HG03095 (cell line): ENCODE data around the gene MORC3.
"Not testable (repeated sequence)": the region's sequence is repeated elsewhere in the genome, so short reads cannot be mapped to it uniquely, and the experiment has no call there.

ENCODE experiments used
- ATAC-seq: cut with Tn5 transposase; IDR thresholded peaks from one replicate; pipeline ENCODE4 v1.9.1; 2021; ENCODE audit warnings: moderate library complexity; ENCODE audit not compliant: unreplicated experiment

The MORC3 gene

DNA sequence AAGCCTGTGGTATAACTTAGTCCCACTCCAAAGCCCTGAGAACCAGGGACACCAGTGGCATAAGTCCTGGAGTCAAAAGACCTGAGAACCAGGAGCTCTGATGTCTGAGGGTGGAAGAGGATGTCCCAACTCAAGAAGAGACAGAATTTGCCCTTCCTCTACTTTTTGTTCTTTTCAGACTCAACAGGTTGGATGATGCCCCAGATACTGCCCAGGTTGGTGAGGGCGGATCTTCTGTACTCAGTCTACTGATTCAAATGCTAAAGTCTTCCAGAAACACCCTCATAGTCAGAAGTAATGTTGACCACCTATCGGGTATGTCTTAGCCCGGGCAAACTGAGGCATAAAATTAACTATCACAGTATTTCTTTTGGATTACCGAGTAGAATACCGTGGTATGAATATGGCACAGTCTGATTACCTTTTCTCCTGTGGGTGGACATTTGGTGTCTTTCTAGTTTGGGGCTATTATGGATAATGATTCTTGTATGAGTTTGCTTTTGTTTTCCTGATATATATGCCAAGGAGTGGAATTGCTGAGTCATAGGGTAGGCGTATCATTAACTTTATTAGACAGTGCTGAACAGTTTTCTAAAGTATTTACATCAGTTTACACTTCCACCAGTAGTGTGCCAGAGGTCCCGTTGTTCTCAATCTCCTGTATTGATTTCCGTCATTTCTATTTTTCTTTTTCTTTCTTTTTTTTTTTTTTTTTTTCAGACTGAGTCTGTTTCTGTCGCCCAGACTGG is 62.0 kb downstream of the MORC3 start:
- no peak for ATAC-seq

DNA sequence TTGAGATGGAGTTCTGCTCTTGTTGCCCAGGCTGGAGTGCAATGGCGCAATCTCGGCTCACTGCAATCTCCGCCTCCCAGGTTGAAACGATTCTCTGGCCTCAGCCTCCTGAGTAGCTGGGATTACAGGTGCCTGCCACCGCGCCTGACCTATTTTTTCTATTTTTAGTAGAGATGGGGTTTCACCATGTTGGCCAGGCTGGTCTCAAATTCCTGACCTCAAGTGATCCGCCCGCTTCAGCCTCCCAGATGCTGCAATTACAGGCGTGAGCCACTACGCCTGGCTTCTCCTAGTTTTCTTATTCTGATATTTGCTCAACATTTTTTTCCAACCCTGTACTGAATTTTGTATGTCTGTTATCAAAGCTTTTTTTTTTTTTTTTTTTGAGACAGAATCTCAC is 62.7 kb downstream of the MORC3 start:
- ATAC-seq, result not testable (repeated sequence)

DNA sequence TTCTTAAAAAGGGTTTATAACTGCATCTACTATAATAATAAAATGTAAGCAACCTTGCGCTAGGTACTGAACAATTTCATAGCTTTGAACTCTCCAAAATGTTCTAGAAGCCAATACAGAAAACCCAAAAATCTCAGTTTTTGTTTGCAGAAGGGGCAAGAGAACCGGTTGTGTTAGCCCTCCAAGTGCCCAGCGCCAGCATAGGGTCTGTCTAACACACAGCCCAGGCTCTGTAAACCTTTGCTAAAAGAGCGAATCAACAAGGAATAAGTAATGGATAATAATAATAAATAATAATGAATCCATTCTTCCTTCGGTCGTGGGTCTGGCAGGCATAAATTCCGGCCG is 64.9 kb downstream of the MORC3 start:
- peak; percentile 12 for ATAC-seq

DNA sequence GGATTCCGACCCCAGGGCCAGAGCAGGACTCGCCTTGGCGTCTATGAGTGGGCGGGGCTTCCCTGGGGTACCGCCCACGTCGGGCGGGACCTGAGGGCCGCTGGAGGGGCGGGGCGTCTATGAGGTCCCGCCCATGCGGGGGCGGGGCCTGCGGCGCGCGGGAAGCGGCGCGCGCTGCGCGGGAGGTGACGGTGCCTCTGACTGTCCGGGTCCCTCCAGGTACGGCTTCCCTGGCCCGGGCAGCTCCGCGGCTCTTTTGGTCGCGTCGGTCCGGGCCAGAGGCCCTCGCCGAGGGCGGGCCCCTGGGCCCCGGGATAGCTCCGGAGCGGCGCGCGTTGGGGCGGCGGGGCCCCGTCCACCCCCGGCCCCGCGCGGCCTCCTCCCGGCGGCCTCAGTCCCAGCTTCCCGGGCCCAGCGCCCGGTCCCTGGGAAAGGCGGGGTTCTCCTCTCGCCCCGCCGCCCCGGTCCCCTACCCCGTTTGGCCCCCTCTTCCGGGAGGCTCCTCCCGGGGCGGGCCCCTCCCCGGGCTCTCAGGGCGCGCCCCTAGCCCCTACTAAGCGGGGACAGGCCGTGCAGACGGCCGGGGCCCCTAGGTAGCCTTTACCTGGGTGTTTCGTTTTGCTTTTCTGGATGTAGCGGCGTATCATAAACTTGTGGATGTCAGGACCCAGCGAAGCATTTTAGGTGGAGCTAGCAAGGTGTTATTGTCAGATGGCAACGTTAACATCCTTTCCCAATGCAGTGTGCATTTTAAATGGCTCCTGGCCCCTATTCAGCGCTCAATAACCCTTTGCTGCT is 65.4 kb downstream of the MORC3 start, which contains the start of gene CHAF1B:
CHAF1B (plus strand) TSS at position 160 of the 798 bp plus-strand sequence. CDS start 745 bp downstream, outside the sequence.
- peak; percentile 89 for ATAC-seq

DNA sequence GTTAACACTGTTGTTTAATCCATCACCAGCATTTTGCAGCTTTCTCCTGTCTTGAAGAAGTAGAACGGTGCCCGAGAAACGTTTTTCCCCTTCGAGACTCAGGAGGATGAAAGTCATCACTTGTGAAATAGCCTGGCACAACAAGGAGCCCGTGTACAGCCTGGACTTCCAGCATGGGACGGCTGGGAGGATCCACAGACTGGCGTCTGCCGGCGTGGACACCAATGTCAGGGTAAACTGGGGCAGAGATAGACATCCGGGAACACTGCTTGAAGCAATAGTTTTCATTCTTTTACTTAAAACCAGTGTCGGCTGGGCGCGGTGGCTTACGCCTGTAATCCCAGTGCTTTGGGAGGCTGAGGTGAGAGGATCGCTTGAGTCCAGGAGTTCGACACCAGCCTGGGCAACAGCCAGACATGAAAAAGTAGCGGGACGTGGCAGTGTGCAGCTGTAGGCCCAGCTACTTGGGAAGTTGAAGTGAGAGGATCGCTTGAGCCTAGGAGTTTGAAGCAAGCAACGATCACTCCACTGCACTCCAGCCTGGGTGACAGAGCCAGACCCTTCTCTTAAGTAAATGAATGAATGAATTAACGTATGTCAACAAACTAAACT is 66.1 kb downstream of the MORC3 start:
- ATAC-seq, result no peak

DNA sequence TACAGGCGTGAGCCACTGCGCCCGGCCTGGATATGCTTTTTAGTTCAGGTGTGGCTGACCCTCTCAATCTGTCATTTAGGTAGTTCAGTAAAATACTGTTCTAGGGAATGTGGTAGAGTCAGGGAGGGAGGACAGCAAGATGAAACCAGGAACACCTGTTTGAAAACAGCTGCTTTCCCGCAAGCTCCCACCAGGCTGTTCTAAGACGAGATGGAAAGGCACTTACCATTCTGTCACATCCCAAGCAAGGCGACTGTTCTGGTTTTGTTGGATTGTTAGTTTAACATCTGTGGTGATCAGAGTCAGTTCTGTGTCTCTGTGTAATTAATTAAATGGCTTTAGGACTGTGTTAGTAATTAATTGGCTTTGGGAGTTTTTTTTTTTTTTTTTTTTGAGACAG is 68.1 kb downstream of the MORC3 start:
- ATAC-seq, result no peak

DNA sequence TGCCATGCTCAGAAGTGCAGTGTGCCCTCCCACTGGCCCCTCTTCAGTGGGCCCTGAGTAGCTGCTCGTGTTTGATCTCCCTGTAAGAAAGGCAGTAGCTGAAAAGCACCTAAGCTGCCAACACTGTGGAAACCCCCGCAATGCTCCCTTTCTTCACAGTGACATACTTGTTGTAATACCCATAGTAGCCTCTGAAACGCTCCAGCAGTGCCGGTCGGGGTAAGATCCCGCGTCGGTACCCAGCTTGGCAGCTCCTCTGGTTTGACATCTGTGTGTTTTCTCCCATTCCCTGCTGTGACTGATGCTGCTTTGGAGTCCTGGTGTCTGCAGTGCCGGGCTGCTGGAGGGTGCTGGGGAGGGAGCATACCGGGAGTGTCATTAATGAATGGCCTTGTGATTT is 68.8 kb downstream of the MORC3 start:
- ATAC-seq, result no peak

DNA sequence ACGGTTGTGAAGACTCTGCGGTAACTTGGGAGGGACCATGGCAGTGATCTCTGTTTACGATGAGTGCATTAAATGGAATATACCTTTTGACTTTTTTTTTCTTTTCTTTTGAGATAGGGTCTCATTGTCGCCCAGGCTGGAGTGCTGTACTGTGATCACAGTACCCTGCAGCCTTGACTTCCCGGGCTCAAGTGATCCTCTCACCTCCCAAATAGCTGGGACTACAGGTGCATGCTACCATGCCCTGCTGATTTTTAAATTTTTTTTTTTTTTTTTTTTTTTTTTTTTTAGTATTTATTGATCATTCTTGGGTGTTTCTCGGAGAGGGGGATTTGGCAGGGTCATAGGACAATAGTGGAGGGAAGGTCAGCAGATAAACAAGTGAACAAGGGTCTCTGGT is 71.7 kb downstream of the MORC3 start:
- not testable (repeated sequence) for ATAC-seq

DNA sequence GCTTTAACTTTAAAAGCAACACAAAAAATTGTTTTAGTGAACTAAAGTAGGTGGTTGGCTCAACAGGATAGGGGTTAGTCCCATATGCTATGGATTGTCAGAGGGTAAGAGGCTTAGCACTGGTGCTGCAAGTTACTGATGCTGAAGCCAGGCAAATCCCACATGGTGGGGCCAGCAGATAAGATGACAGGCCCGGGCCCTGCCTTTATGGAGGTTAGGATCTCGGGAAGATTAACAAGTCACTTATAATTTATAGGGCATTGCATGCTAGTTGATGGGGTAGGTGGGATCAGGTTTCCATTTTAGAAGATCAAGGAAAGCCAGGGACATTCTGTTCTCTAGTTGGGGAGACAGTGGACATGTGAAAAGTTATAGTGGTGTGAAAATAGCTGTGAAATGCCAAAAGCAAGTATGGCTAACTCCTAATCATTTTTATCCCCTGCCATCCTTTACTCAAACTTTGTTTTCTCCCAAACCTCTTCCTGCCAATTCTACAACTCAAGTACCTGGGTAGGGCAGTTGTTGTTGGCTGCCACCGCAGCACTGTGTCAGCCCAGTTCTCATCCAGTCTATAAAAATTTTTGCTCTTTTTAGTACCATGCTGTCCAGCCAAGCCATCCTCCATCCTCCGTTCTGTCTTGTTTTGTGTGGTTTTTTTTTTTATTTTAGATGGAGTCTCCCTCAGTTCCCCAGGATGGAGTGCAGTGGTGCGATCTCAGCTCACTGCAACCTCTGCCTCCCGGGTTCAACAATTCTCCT is 75.5 kb downstream of the MORC3 start:
- ATAC-seq, result no peak

DNA sequence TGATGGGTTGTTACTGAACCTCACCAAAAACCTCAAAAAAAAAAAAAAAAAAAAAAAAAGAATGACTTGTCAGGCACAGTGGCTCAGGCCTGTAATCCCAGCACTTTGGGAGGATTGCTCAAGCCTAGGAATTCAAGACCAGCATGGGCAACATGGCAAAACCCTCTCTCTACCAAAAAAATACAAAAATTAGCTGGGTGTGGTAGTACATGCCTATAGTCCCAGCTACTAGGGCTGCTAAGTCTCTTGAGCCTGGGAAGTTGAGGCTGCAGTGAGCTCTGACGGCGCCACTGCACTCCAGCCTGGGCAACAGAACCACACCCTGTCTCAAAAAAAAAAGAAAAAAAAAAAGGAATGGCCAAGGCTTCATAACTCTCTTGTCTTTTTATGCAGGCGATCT is 76.3 kb downstream of the MORC3 start:
- no peak for ATAC-seq

DNA sequence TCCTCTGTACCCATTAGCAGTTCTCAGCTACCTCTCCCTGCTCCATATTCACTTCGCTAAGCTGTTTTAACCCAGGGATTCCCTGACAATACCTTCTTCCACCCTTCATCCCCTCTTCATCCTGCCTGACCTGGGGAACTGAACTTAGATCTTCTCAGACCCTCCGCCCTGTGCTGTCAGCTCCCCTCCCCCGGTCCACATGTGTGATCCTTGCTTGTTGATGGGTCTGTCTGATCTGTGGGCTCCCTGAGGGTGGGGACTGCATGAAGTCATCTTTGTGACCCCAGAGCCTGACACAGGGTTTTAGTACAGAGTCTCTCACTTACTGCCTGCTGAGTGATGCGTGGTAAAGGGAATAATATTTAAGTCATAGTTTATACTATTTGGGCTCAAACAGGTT is 77.0 kb downstream of the MORC3 start:
- ATAC-seq, result no peak

DNA sequence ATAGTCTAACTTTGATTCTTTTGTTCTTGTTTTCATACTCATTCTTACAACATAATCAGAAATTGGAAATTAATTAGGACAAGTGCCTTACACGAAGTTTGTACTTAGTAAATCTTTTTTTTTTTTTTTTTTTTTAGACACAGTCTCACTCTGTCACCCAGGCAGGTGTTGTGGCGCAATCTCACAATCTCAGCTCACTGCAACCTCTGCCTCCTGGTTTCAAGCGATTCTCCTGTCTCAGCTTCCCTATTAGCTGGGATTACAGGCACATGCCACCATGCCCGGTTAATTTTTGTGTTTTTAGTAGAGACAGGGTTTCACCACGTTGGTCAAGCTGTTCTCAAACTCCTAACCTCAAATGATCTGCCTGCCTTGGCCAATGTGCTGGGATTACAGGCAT is 77.6 kb downstream of the MORC3 start:
- no peak for ATAC-seq

DNA sequence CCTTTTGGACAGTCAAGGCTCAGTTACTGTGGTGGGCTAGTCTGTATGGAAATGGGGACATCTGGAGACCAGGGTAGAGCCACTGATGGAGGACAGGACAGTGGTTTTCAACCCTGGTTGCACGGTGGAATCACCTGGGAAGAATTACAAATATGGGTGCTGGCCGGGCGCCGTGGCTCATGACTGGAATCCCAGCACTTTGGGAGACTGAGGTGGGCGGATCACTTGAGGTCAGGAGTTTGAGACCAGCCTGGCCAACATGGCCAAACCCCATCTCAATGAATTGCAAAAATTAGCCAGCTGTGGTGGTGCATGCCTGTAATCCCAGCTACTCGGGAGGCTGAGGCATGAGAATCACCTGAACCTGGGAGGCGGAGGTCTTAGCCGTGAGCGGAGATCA is 79.7 kb downstream of the MORC3 start:
- not testable (repeated sequence) for ATAC-seq

DNA sequence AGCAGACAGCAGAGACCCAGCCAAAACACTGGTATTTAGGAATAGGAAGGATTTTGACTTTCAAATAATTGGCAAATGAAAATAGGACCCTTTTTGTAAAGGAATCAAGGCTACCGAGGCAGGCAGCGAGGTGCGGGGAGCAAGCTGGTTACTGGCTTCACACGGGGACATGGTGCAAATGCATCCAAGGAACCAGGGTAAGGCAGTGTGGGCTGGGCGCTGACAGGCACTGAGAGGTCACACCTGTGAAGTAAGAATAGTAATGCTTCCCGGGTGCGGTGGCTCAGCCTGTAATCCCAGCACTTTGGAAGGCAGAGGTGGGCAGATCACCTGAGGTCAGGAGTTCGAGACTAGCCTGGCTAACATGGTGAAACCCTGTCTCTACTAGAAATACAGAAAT is 80.7 kb downstream of the MORC3 start:
- ATAC-seq, result no peak

DNA sequence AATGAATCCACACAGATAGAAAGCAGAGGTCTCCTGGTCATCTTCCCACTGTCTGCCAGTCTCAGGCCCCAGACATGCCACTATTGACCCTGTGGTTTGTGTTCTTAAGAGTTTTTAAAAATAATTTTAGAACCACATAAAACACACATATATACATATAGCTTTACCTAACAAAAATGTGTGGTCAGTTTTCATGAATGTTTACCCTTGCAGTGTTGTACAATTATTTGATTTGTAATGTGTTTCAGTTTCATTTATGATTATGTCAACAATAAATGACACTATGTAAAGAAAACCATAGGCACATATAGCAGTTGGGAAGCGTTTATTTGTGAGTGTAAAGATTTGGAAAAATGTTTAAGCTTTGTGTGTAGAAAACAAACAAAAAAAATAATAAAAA is 82.3 kb downstream of the MORC3 start:
- no peak for ATAC-seq

DNA sequence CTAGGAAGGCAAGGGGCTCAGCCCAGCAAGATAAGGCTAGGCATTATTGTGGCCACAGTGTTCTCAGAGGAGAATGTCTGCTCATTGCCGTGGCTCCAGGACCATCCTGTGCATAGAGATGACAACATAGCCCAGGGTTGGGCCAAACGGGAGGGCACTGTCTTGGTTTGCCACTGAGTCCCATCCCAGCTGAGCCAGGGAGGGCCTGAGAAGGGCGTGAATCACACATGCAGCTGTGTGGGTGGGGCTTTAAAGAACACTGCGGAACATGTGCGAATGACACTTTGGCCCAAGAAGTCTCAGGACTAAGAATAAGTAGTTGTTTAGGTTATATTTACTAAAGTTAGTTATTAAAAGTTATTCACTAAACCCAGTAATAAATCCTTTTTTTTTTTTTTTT is 83.7 kb downstream of the MORC3 start:
- no peak for ATAC-seq

DNA sequence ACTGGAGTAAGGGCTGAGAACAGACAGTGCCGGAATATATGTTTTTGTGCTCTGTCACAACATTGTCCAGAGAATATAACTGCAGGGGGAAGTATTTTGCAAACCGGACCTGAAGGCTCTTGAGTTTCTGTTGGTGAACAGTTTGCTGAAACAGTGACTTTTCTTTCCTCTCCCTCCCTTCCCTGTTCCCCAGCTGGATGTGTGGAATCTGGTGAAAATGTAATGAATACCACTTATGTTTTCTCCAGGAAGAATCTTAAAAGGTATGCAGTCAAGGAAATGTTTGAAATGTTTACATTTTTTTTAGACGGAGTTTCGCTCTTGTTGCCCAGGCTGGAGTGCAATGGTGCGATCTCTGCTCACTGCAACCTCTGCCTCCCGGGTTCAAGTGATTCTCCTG is 88.6 kb downstream of the MORC3 start:
- no peak for ATAC-seq

DNA sequence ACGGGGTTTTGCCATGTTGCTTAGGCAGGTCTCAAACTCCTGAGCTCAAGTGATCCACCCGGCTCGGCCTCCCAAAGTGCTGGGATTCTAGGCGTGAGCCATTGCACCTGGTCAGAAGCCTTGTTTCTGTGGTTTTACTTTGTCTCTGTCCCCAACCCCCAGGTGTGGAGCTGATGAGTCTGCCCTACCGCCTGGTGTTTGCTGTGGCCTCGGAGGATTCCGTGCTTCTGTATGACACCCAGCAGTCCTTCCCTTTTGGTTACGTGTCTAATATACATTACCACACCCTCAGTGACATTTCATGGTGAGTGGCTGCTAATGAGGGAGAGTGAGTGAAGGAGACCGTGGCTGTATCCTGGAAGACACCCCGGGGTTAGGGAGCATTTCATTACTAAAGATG is 91.3 kb downstream of the MORC3 start:
- ATAC-seq, result no peak

DNA sequence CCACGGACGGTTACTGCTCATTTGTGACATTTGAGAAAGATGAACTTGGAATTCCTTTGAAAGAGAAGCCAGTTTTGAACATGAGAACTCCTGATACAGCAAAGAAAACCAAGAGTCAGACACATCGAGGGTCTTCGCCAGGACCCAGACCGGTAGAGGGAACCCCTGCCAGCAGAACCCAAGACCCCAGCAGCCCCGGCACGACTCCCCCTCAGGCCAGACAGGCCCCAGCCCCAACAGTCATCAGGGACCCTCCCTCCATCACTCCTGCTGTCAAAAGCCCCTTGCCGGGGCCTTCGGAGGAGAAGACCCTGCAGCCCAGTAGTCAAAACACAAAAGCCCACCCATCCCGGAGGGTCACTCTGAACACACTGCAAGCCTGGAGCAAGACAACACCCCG is 92.9 kb downstream of the MORC3 start:
- ATAC-seq, result no peak

DNA sequence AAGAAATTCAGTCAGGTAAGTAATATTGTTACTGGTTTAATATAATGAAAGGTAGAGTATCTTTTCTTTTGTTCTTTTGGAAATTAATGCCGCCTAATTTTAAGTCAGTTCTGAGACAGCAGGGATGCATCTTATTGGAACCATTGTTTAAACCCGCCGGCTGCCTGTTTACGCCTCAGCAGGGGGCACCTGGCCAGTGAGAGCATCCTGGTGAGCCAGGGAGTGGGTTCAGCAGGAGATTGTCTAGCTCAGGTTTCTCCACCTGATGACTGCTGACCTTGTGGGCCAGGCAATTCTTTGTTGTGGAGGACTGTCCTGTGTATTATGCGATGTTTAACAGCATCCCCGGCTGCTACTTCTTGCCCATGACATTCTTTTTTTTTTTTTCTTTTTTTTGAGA is 95.4 kb downstream of the MORC3 start:
- no peak for ATAC-seq

DNA sequence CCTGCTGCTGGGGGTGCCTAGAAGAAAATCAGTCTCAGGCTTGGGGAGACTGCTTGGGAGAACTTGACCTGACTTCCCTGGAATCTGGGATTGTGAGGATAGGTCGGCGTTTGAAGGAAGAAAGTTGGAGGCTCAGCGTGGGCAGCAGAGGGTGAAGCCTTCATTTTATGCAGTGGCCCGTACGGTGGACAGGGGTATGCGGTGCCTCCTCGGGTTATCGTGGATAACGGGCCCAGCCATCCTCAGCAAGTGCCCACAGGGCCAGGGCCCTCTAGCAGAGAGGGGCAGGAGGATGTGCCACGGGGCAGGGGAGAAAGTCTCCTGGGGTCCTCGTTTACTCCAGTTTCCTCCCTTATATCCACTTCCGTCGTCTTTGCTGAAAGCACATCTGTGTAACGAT is 99.2 kb downstream of the MORC3 start:
- ATAC-seq, result no peak
